ENCODE results near the gene MCAT. TPM values are rescaled to one million over a fixed set of nuclear protein-coding genes. Genes with fewer than 3 reads are reported as not detected.

MCAT gene
- total RNA-seq, 1 experiment from 2014 or later: 16.3 TPM

GRCh38 chr22:43144949-43145348 is 1.8 kb upstream of the MCAT start:
- no TSS peak for BruUV-seq (replicated peaks)
- ATAC-seq (no peak), DNase-seq (ENCODE audit: low read depth, low spot score) (no peak)
- Histone ChIP-seq H3K36me3 (ENCODE audit: control insufficient read depth, insufficient read depth, low read length) (no peaks in the 10 kb centered on the region; the same call in 1 of the 2 replicates), H3K27ac (ENCODE audit: low read length) (no peak overlapping the region), H3K4me3 (ENCODE audit: low read depth in 2 of 2, low read length in 2 of 2) (no peak overlapping the region), H3K4me1 (ENCODE audit: control insufficient read depth, insufficient read depth, low read length) (peaks cover 3% of the 10 kb centered on the region; the same call in 1 of the 2 replicates), H3K27me3 (ENCODE audit: control insufficient read depth, insufficient read depth, low read length) (no peaks in the 10 kb centered on the region), H3K9me3 (ENCODE audit: control insufficient read depth, insufficient read depth, low read depth, low read length) (no peaks in the 10 kb centered on the region)
- intact Hi-C loops (cut with micrococcal nuclease; ENCODE audit: unreplicated experiment): no loop called here
- TF ChIP-seq SIN3A (IDR thresholded peaks at IDR 0.05; ENCODE audit: borderline replicate concordance, insufficient read depth, low read depth, low read length) (no peak), POLR2AphosphoS5 (IDR thresholded peaks at IDR 0.05; ENCODE audit: low read depth, low read length) (no peak), TCF7L2 (IDR thresholded peaks at IDR 0.05; ENCODE audit: low read depth, low read length) (no peak), CTCF (IDR thresholded peaks at IDR 0.05) (no peak), REST (IDR thresholded peaks at IDR 0.05; ENCODE audit: insufficient read depth in 1 of 2, low read depth in 2 of 2, low read length in 1 of 2) (no peak)
- ChIA-PET POLR2A (interaction anchor here (0.6 kb wide), 1 partner anchor 129 kb away, joined by 3 read pairs; no protein-coding TSS in a partner anchor), CTCF (interaction anchor here (0.7 kb wide), 2 partner anchors 132 to 801 kb away, joined by 3 read pairs; no protein-coding TSS in a partner anchor)
- in situ Hi-C loops (cut with HindIII; ENCODE audit: low pct_unique_long_range_greater_than_20kb, low sequenced_read_pairs): no loop called here

GRCh38 chr22:43136801-43137200 is 6.4 kb downstream of the MCAT start:
- intact Hi-C loops (cut with micrococcal nuclease; ENCODE audit: unreplicated experiment): no loop called here

More at GRCh38 chr22:43136801-43137200, 6.4 kb downstream of the MCAT start:
- no peak for TF ChIP-seq REST (IDR thresholded peaks at IDR 0.05; ENCODE audit: insufficient read depth in 1 of 2, low read depth in 2 of 2, low read length in 1 of 2)
- TF ChIP-seq SIN3A (IDR thresholded peaks at IDR 0.05; ENCODE audit: borderline replicate concordance, insufficient read depth, low read depth, low read length): no peak
- TF ChIP-seq CTCF (IDR thresholded peaks at IDR 0.05): no peak
- no peak for TF ChIP-seq POLR2AphosphoS5 (IDR thresholded peaks at IDR 0.05; ENCODE audit: low read depth, low read length)
- TF ChIP-seq TCF7L2 (IDR thresholded peaks at IDR 0.05; ENCODE audit: low read depth, low read length): no peak
- H3K4me3 ChIP-seq (ENCODE audit: low read depth in 2 of 2, low read length in 2 of 2): no peak overlapping the region
- CTCF ChIA-PET: no interaction called here
- no peaks in the 10 kb centered on the region; the same call in 1 of the 2 replicates for H3K36me3 ChIP-seq (ENCODE audit: control insufficient read depth, insufficient read depth, low read length)
- POLR2A ChIA-PET: no interaction called here
- H3K27ac ChIP-seq (ENCODE audit: low read length): no peak overlapping the region
- no peaks in the 10 kb centered on the region for H3K27me3 ChIP-seq (ENCODE audit: control insufficient read depth, insufficient read depth, low read length)
- in situ Hi-C loops (cut with HindIII; ENCODE audit: low pct_unique_long_range_greater_than_20kb, low sequenced_read_pairs): no loop called here
- no peak for ATAC-seq
- H3K9me3 ChIP-seq (ENCODE audit: control insufficient read depth, insufficient read depth, low read depth, low read length): no peaks in the 10 kb centered on the region
- no peak for DNase-seq (ENCODE audit: low read depth, low spot score)
- no peaks in the 10 kb centered on the region; the same call in 1 of the 2 replicates for H3K4me1 ChIP-seq (ENCODE audit: control insufficient read depth, insufficient read depth, low read length)
- BruUV-seq (replicated peaks): no TSS peak
